Measurements from ENCODE around the gene ZBED4.

- no peak for TF ChIP-seq POLR2A (IDR thresholded peaks at IDR 0.05)
- TF ChIP-seq, protein P1, sequence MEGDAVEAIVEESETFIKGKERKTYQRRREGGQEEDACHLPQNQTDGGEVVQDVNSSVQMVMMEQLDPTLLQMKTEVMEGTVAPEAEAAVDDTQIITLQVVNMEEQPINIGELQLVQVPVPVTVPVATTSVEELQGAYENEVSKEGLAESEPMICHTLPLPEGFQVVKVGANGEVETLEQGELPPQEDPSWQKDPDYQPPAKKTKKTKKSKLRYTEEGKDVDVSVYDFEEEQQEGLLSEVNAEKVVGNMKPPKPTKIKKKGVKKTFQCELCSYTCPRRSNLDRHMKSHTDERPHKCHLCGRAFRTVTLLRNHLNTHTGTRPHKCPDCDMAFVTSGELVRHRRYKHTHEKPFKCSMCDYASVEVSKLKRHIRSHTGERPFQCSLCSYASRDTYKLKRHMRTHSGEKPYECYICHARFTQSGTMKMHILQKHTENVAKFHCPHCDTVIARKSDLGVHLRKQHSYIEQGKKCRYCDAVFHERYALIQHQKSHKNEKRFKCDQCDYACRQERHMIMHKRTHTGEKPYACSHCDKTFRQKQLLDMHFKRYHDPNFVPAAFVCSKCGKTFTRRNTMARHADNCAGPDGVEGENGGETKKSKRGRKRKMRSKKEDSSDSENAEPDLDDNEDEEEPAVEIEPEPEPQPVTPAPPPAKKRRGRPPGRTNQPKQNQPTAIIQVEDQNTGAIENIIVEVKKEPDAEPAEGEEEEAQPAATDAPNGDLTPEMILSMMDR (IDR thresholded peaks at IDR 0.05) = no peak
These were observed 26.6 kb downstream of the ZBED4 start for GRCh38 chr22:49880281-49880680.

All from adrenal gland (tissue), 5 donors.